Measurements from ENCODE around the gene MRM1.

DNA sequence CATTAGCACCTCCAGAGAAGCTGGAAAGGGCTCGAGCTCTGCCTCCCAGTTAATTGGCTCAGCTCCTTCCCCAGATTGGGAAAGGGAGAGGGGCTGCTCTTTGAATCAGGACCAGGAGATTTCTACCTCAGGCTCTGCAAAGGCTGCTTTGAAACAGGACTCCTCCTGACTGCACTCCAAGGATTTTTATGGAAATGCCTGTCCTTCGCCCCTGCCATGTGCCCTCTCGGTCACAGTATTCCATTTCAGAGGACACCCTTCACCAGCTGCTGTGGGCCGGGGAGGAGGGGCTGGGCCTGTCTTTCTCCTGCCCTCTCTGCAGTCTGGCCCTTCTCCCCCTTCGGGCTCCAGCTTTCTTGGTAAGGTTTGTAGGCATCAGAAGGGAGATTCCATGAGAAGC lies 13.6 kb downstream of the MRM1 start:
- no peak for TF ChIP-seq EZH2phosphoT487 (IDR thresholded peaks at IDR 0.05; ENCODE audit: insufficient read depth, low read depth)
- no peak for TF ChIP-seq EZH2 (IDR thresholded peaks at IDR 0.05; ENCODE audit: insufficient read depth, poor library complexity, severe bottlenecking)
